Keratinocyte (primary cell): ENCODE measurements around the gene PIGT. TPM values are rescaled to one million over a fixed set of nuclear protein-coding genes. Genes with fewer than 3 reads are reported as not detected.

Experiments
- DNase-seq: peaks from one replicate; pipeline ENCODE4 v3.0.0-alpha.2; 2011; ENCODE audit warnings: low read depth, missing footprints, low spot score
- FAIRE-seq: peaks from 2 replicates; lab custom pipeline; 2011; peaks lifted over from hg19 to GRCh38; lab: Jason Lieb, UNC
- H2AFZ ChIP-seq: 2 replicates; pipeline ENCODE4 v1.6.0; 2012; ENCODE audit warnings: low read length, control low read depth, inconsistent platforms; ENCODE audit not compliant: control insufficient read depth
- H3K27ac ChIP-seq: 2 replicates; pipeline ENCODE4 v1.5.1; 2011; ENCODE audit warnings: low read length; ENCODE audit not compliant: control insufficient read depth, insufficient read depth
- H3K27me3 ChIP-seq: 3 replicates; pipeline ENCODE4 v1.6.0; 2011; ENCODE audit warnings: low read length; ENCODE audit not compliant: control insufficient read depth, insufficient read depth; ENCODE audit errors: extremely low read depth
- H3K36me3 ChIP-seq, 2 experiments: 2 replicates in 1 of 2; 3 replicates in 1 of 2; pipeline ENCODE4 v1.5.1; 2011; ENCODE audit warnings: low read length in 2 of 2, mild to moderate bottlenecking in 1 of 2; ENCODE audit not compliant: control insufficient read depth in 2 of 2, insufficient read depth in 2 of 2; ENCODE audit errors: extremely low read depth in 1 of 2
- H3K4me1 ChIP-seq: 3 replicates; pipeline ENCODE4 v1.5.1; 2011; ENCODE audit warnings: low read length; ENCODE audit not compliant: control insufficient read depth, insufficient read depth; ENCODE audit errors: extremely low read depth
- H3K4me2 ChIP-seq: 3 replicates; pipeline ENCODE4 v1.6.0; 2011; ENCODE audit warnings: low read depth, low read length; ENCODE audit not compliant: control insufficient read depth, insufficient read depth; ENCODE audit errors: extremely low read depth
- H3K4me3 ChIP-seq, 3 experiments: fragments of 200-600 bp in 1 of 3; sonication (generic) in 1 of 3; 2 replicates in 2 of 3; 3 replicates in 1 of 3; pipeline ENCODE4 v1.5.1; 2011 to 2016; ENCODE audit warnings: low read length in 3 of 3, mild to moderate bottlenecking in 3 of 3, control low read depth in 2 of 3, inconsistent platforms in 1 of 3, low read depth in 1 of 3, mixed read lengths in 1 of 3, mixed run types in 1 of 3, moderate library complexity in 1 of 3; ENCODE audit not compliant: control insufficient read depth in 2 of 3, insufficient read depth in 2 of 3; ENCODE audit errors: extremely low read depth in 1 of 3
- H3K79me2 ChIP-seq: 2 replicates; pipeline ENCODE4 v1.6.0; 2012; ENCODE audit warnings: low read length; ENCODE audit not compliant: control insufficient read depth, insufficient read depth
- H3K9ac ChIP-seq: 3 replicates; pipeline ENCODE4 v1.6.0; 2011; ENCODE audit warnings: low read length; ENCODE audit not compliant: control insufficient read depth, insufficient read depth; ENCODE audit errors: extremely low read depth
- H3K9me1 ChIP-seq: 3 replicates; pipeline ENCODE4 v1.6.0; 2011; ENCODE audit warnings: low read length; ENCODE audit not compliant: control insufficient read depth, insufficient read depth; ENCODE audit errors: extremely low read depth
- H3K9me3 ChIP-seq: 2 replicates; pipeline ENCODE4 v1.5.1; 2012; ENCODE audit warnings: low read depth, low read length; ENCODE audit not compliant: control insufficient read depth
- H4K20me1 ChIP-seq: 3 replicates; pipeline ENCODE4 v1.6.0; 2011; ENCODE audit warnings: low read length; ENCODE audit not compliant: control insufficient read depth, insufficient read depth; ENCODE audit errors: extremely low read depth
- CTCF ChIP-seq, 3 experiments: IDR thresholded peaks in 1 of 3; conservative IDR thresholded peaks in 1 of 3; optimal IDR thresholded peaks in 1 of 3; 2 replicates in 2 of 3; 3 replicates in 1 of 3; pipeline versions ENCODE3 to v1.5.1; 2011; ENCODE audit warnings: low read length in 3 of 3, mild to moderate bottlenecking in 3 of 3, moderate library complexity in 2 of 3, control low read depth in 1 of 3, inconsistent platforms in 1 of 3; ENCODE audit not compliant: insufficient read depth in 2 of 3; ENCODE audit errors: extremely low read depth in 1 of 3
- EZH2 ChIP-seq: IDR thresholded peaks from one replicate; pipeline ENCODE4 v1.6.1; 2012; ENCODE audit warnings: inconsistent platforms, mild to moderate bottlenecking, low read length, moderate library complexity
- dilution Hi-C: fragments of 300-500 bp; cut with MboI; formaldehyde crosslinking; loops from one replicate; pipeline ENCODE4 v1.7.0; 2020; ENCODE audit warnings: low sequenced_read_pairs; ENCODE audit not compliant: extremely low pct_ligation_motif_present
- polyA plus RNA-seq, 5 experiments: library from polyadenylated mRNA; depleted of rRNA in 3 of 5; stranded (reverse) in 3 of 5; stranded (forward) in 1 of 5; unstranded in 1 of 5; fragments of >200 nt; gene quantifications; 1 replicate in 1 of 5; 2 replicates in 3 of 5; 3 replicates in 1 of 5; pipeline versions ENCODE4 v1.2.1 to v1.2.3, GENCODE V29; 2011 to 2012; ENCODE audit warnings: missing spikeins in 2 of 5, low read depth in 1 of 5, low replicate concordance in 1 of 5

Gene PIGT
- polyA plus RNA-seq, 1 donor (not counting 4 experiments of a cell fraction or from before 2014, with no cell fraction given), result 26.5 TPM

- TF ChIP-seq EZH2 (no peak), CTCF (optimal IDR thresholded peaks at IDR 0.05 in 1 of 3, IDR thresholded peaks at IDR 0.05 in 1 of 3, conservative IDR thresholded peaks at IDR 0.05 in 1 of 3; ENCODE audit: extremely low read depth in 1 of 3, insufficient read depth in 2 of 3, low read length in 3 of 3) (no peak)
- Histone ChIP-seq H4K20me1 (no peaks in the 10 kb centered on the region), H3K79me2 (no peaks in the 10 kb centered on the region), H3K36me3 (no peaks in the 10 kb centered on the region), H3K9me3 (no peaks in the 10 kb centered on the region), H3K27ac (no peak overlapping the region), H3K27me3 (peaks cover 5% of the 10 kb centered on the region), H2AFZ (no peak overlapping the region), H3K4me3 (no peak overlapping the region), H3K9ac (no peak overlapping the region), H3K4me2 (no peak overlapping the region), H3K4me1 (no peaks in the 10 kb centered on the region), H3K9me1 (no peaks in the 10 kb centered on the region)
- FAIRE-seq (no peak), DNase-seq (no peak)
- dilution Hi-C loops, result no loop called here
Observed at GRCh38 chr20:45444050-45444449, 28.1 kb downstream of the PIGT start.

GRCh38 chr20:45445805-45446562 lies 30.0 kb downstream of the PIGT start:
- no peaks in the 10 kb centered on the region for H3K79me2 ChIP-seq
- dilution Hi-C loops, result no loop called here
- peak; percentile 61 to 64 (median 63) for TF ChIP-seq CTCF (optimal IDR thresholded peaks at IDR 0.05 in 1 of 3, IDR thresholded peaks at IDR 0.05 in 1 of 3, conservative IDR thresholded peaks at IDR 0.05 in 1 of 3; ENCODE audit: extremely low read depth in 1 of 3, insufficient read depth in 2 of 3, low read length in 3 of 3)
- no peak for TF ChIP-seq EZH2
- H3K27ac ChIP-seq, result no peak overlapping the region
- no peaks in the 10 kb centered on the region for H4K20me1 ChIP-seq
- H3K9ac ChIP-seq, result no peak overlapping the region
- DNase-seq, result no peak
- no peak overlapping the region for H3K4me2 ChIP-seq
- no peaks in the 10 kb centered on the region for H3K9me1 ChIP-seq
- H3K36me3 ChIP-seq, result no peaks in the 10 kb centered on the region
- H3K4me1 ChIP-seq, result no peaks in the 10 kb centered on the region
- no peak overlapping the region for H2AFZ ChIP-seq
- peaks cover 5% of the 10 kb centered on the region for H3K27me3 ChIP-seq
- FAIRE-seq, result no peak
- no peak overlapping the region for H3K4me3 ChIP-seq
- no peaks in the 10 kb centered on the region for H3K9me3 ChIP-seq
